ENCODE data around the gene PDZRN4.

PDZRN4 gene

DNA sequence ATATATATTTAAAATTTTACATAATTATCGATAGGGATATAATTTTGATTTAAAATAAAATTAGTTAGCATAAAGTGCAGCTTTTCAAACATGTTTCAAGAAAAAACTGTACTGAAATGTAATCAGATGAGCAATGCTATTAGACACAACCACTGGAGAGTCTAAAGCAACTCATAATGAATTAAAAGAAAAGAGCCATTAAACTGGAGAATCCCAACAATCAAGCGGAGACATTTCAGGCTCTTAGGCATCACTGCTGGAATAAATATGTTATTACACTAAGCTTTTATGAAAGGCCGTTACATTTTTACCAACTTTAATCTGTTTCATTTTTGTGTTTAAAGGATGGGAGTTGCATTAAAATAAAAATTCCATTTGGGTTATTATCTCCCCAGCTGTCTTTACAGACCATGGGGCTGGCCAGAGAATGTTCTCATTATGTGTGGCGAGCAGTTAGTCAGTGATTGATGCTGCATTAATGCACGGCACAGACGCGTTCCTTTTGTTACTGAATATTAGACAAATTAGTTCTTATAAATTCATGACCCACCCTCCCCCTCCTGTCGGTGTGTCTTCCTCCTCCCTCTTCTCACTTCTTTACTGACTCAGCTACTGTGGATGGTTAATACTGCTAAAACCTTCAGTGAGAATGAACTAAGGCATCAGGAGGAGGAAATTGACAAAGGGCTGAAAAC, 156.8 kb downstream of the PDZRN4 start:
- no peak for TF ChIP-seq CTCF (IDR thresholded peaks at IDR 0.05; ENCODE audit: low read depth, low read length)
- H3K4me3 ChIP-seq (replicated peaks in 1 of 2; ENCODE audit: low read depth in 2 of 2, low read length in 2 of 2) = no peak overlapping the region
- no peak for DNase-seq (ENCODE audit: low read depth in 2 of 2)

GRCh38 chr12:41348198-41348597, 160.1 kb downstream of the PDZRN4 start:
- H3K4me3 ChIP-seq (replicated peaks in 1 of 2; ENCODE audit: low read depth in 2 of 2, low read length in 2 of 2) = no peak overlapping the region
- no peak for TF ChIP-seq CTCF (IDR thresholded peaks at IDR 0.05; ENCODE audit: low read depth, low read length)
- DNase-seq (ENCODE audit: low read depth in 2 of 2) = no peak

DNA sequence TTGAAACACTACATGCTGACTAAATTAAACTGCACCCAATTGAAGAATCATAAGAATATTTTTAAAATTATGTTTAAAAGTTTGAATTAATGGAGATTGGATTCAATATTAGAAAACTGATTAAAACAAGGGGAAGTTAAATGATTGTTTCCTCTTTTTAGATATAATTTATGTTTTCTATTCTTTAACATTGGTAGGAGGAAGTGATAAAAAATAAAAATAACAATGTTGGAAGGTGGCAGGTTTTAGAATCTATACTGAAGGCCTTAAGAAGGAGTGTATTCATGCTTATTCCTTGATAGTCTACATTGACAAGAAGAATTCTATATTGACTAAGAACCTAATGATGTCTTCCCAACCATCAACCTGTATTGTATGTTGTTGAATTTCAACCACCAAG, 168.1 kb downstream of the PDZRN4 start:
- no peak overlapping the region for H3K4me3 ChIP-seq (replicated peaks in 1 of 2; ENCODE audit: low read depth in 2 of 2, low read length in 2 of 2)
- TF ChIP-seq CTCF (IDR thresholded peaks at IDR 0.05; ENCODE audit: low read depth, low read length) = no peak
- no peak for DNase-seq (ENCODE audit: low read depth in 2 of 2)

DNA sequence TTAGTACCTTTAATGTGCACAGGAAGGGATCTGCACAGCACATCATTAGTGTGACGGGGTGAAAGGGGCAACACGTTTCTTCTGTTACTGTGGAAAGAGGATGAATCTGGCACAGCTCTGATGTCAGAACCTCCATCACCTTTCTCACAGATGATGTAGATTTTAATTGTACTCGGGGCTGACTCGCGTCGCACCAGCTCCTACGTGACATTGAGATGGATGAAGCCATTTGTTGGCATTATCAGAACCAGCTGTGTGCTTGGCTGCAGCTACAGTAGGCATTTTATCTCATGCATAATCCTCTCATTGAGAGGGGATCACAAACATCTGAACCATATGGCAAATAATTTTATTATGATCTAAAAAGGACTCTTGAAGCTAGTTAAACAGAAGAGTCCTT, 173.6 kb downstream of the PDZRN4 start:
- TF ChIP-seq CTCF (IDR thresholded peaks at IDR 0.05; ENCODE audit: low read depth, low read length) = no peak
- no peak for DNase-seq (ENCODE audit: low read depth in 2 of 2)

DNA sequence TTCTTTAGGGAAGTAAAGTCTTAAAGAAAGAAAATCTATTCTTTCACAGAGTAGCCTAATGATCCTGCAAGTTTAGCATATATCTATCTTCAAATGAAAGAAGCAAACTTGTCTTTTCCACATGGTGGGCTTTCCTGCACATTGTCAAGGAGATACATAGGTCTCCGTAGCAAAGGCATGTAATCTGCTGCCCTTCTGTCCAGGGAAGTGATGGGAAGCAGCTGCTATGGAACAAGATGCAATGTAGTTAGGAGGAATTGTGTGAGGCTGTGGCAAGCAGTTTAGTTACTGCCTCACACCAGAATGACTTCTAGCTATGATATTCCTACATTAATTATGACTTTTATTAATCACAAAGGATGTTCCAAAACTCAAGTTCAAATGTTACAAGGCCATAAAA, 174.4 kb downstream of the PDZRN4 start:
- DNase-seq (ENCODE audit: low read depth in 2 of 2) = no peak
- no peak overlapping the region for H3K4me3 ChIP-seq (replicated peaks in 1 of 2; ENCODE audit: low read depth in 2 of 2, low read length in 2 of 2)
- no peak for TF ChIP-seq CTCF (IDR thresholded peaks at IDR 0.05; ENCODE audit: low read depth, low read length)

More for the DNA sequence above, 173.6 kb downstream of the PDZRN4 start:
- H3K4me3 ChIP-seq (replicated peaks in 1 of 2; ENCODE audit: low read depth in 2 of 2, low read length in 2 of 2) = no peak overlapping the region

DNA sequence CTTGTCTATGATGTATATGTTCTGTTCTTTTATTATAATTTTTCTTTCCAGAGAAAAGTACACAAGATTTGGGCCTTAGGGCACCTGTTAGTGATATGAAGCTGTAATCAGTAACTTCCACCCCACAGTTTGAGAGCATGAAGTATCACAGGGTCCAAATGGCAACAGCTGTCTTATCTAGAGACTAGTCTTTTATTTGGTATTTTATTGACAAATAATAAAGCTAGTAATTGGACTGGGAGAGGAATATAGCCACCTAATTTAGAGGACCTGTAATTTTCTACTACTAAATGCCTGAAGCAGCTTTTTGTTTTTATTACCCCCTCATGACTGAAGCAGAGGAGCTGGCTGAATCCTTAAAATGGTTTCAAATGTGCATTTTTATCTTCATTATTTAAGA, 174.8 kb downstream of the PDZRN4 start:
- H3K4me3 ChIP-seq (replicated peaks in 1 of 2; ENCODE audit: low read depth in 2 of 2, low read length in 2 of 2) = no peak overlapping the region
- TF ChIP-seq CTCF (IDR thresholded peaks at IDR 0.05; ENCODE audit: low read depth, low read length) = no peak
- DNase-seq (ENCODE audit: low read depth in 2 of 2) = no peak

DNA sequence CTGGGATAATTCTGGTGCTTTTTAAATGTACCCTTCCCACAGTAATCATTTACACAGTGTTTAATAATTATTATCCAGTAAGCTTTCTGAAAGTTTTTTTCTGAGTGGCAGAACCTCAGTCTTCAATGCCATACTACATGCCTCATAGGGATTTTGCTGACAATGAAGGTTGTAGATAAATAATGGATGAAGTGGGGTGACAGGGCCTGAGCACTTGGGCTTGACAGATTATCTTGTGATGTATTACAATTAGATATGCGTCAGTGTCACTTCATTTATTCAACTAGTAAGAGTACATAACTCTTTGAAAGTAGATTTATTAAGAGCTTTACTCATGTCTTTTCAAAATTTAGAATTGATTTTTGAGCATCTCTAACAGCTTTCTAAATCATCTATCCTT, 176.1 kb downstream of the PDZRN4 start:
- TF ChIP-seq CTCF (IDR thresholded peaks at IDR 0.05; ENCODE audit: low read depth, low read length) = no peak

More for the DNA sequence above, 176.1 kb downstream of the PDZRN4 start:
- DNase-seq (ENCODE audit: low read depth in 2 of 2) = no peak
- H3K4me3 ChIP-seq (replicated peaks in 1 of 2; ENCODE audit: low read depth in 2 of 2, low read length in 2 of 2) = no peak overlapping the region

Measured in cardiac fibroblast (primary cell).